ENCODE measurements around the gene WDR5.

DNA sequence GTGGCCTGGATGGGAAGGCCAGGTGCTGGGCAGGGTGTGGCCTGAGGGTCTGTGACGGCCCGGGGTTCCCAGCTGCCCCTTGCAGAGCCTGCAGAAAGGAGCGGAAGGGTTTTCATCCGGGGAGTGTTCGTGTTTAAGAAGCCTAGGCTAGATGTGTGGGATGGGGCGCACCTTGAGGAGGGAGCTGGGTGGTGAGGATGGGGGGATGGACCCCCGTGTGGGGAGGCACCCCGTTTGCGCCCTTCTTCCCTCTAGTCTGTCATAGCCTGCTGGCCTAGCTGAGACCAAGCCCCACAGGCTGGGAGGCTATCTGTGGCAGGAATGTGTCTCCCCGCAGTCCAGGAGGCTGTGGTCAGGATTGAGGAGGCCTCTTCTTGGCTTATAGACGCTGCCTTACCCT lies 16.6 kb downstream of the WDR5 start:
- TF ChIP-seq NFRKB (IDR thresholded peaks at IDR 0.05), result no peak
- TF ChIP-seq, protein P1, sequence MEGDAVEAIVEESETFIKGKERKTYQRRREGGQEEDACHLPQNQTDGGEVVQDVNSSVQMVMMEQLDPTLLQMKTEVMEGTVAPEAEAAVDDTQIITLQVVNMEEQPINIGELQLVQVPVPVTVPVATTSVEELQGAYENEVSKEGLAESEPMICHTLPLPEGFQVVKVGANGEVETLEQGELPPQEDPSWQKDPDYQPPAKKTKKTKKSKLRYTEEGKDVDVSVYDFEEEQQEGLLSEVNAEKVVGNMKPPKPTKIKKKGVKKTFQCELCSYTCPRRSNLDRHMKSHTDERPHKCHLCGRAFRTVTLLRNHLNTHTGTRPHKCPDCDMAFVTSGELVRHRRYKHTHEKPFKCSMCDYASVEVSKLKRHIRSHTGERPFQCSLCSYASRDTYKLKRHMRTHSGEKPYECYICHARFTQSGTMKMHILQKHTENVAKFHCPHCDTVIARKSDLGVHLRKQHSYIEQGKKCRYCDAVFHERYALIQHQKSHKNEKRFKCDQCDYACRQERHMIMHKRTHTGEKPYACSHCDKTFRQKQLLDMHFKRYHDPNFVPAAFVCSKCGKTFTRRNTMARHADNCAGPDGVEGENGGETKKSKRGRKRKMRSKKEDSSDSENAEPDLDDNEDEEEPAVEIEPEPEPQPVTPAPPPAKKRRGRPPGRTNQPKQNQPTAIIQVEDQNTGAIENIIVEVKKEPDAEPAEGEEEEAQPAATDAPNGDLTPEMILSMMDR (CRISPR knock-in tag; IDR thresholded peaks at IDR 0.05), result no peak
